ENCODE measurements around the gene RTTN.
"Not testable (repeated sequence)": the region's sequence is repeated elsewhere in the genome, so short reads cannot be mapped to it uniquely, and the experiment has no call there.

RTTN gene

GRCh38 chr18:70205421-70206397, at the start of gene RTTN:
RTTN (minus strand) TSS chr18:70205687; CDS start chr18:70205658, 29 bp downstream.
- peak; percentile 70 to 88 (median 80) for DNase-seq (ENCODE audit: low read depth in 3 of 3, low spot score in 1 of 3)

GRCh38 chr18:70250781-70251180, 45.3 kb upstream of the RTTN start:
- no peak for DNase-seq (ENCODE audit: low read depth in 3 of 3, low spot score in 1 of 3)

GRCh38 chr18:70249861-70250260, 44.4 kb upstream of the RTTN start:
- DNase-seq (ENCODE audit: low read depth in 3 of 3, low spot score in 1 of 3) = not testable (repeated sequence)

GRCh38 chr18:70249118-70249517, 43.6 kb upstream of the RTTN start:
- no peak for DNase-seq (ENCODE audit: low read depth in 3 of 3, low spot score in 1 of 3)

GRCh38 chr18:70246061-70246466, 40.6 kb upstream of the RTTN start:
- DNase-seq (ENCODE audit: low read depth in 3 of 3, low spot score in 1 of 3) = no peak

GRCh38 chr18:70243131-70243929, 37.8 kb upstream of the RTTN start:
- no peak for DNase-seq (ENCODE audit: low read depth in 3 of 3, low spot score in 1 of 3)

GRCh38 chr18:70236921-70237320, 31.4 kb upstream of the RTTN start:
- DNase-seq (ENCODE audit: low read depth in 3 of 3, low spot score in 1 of 3) = not testable (repeated sequence)

GRCh38 chr18:70235478-70235877, 30.0 kb upstream of the RTTN start:
- no peak for DNase-seq (ENCODE audit: low read depth in 3 of 3, low spot score in 1 of 3)

GRCh38 chr18:70234667-70235459, 29.4 kb upstream of the RTTN start:
- no peak for DNase-seq (ENCODE audit: low read depth in 3 of 3, low spot score in 1 of 3)

GRCh38 chr18:70233974-70234373, 28.5 kb upstream of the RTTN start:
- no peak for DNase-seq (ENCODE audit: low read depth in 3 of 3, low spot score in 1 of 3)

GRCh38 chr18:70232261-70232660, 26.8 kb upstream of the RTTN start:
- no peak for DNase-seq (ENCODE audit: low read depth in 3 of 3, low spot score in 1 of 3)

GRCh38 chr18:70229639-70230038, 24.2 kb upstream of the RTTN start:
- no peak for DNase-seq (ENCODE audit: low read depth in 3 of 3, low spot score in 1 of 3)

- DNase-seq (ENCODE audit: low read depth in 3 of 3, low spot score in 1 of 3) = no peak
These were observed 23.0 kb upstream of the RTTN start for GRCh38 chr18:70228536-70228935.

- no peak for DNase-seq (ENCODE audit: low read depth in 3 of 3, low spot score in 1 of 3)
These were observed 22.0 kb upstream of the RTTN start for GRCh38 chr18:70227438-70227837.

GRCh38 chr18:70221915-70222278, 16.4 kb upstream of the RTTN start:
- DNase-seq (ENCODE audit: low read depth in 3 of 3, low spot score in 1 of 3) = no peak

GRCh38 chr18:70221156-70221914, 15.8 kb upstream of the RTTN start:
- DNase-seq (ENCODE audit: low read depth in 3 of 3, low spot score in 1 of 3) = no peak

- no peak for DNase-seq (ENCODE audit: low read depth in 3 of 3, low spot score in 1 of 3)
These were observed 15.1 kb upstream of the RTTN start for GRCh38 chr18:70220628-70221027.

- no peak for DNase-seq (ENCODE audit: low read depth in 3 of 3, low spot score in 1 of 3)
These were observed 14.2 kb upstream of the RTTN start for GRCh38 chr18:70219688-70220087.

GRCh38 chr18:70216788-70217187, 11.3 kb upstream of the RTTN start:
- no peak for DNase-seq (ENCODE audit: low read depth in 3 of 3, low spot score in 1 of 3)

GRCh38 chr18:70207181-70207580, 1.7 kb upstream of the RTTN start:
- no peak for DNase-seq (ENCODE audit: low read depth in 3 of 3, low spot score in 1 of 3)
